Activated T-cell treated with anti-CD3 and anti-CD28 coated beads, Interleukin-2, amount 50 U/mL, for 4 hours (primary cell): ENCODE measurements around the gene SHFL. TPM values are rescaled to one million over a fixed set of nuclear protein-coding genes. Genes with fewer than 3 reads are reported as not detected.

Experiments
- ATAC-seq, 2 donors: fragments of 200-7000 bp; cut with Tn5 transposase; one replicate each; pipeline ENCODE4 v1.10.0; 2021
- DNase-seq: peaks from one replicate; pipeline ENCODE4 v3.0.0-alpha.2; 2020
- H3K27me3 Mint-ChIP-seq: one replicate; pipeline ENCODE4 v1.8.0; 2021; ENCODE audit warnings: low read depth, mixed read lengths
- H3K36me3 Mint-ChIP-seq: one replicate; pipeline ENCODE4 v1.8.0; 2022; ENCODE audit warnings: mixed read lengths; ENCODE audit not compliant: insufficient read depth
- H3K4me1 Mint-ChIP-seq: one replicate; pipeline ENCODE4 v1.8.0; 2021; ENCODE audit warnings: low read depth, mixed read lengths
- H3K4me3 Mint-ChIP-seq: one replicate; pipeline ENCODE4 v1.8.0; 2021; ENCODE audit warnings: mild to moderate bottlenecking, moderate library complexity, mixed read lengths
- H3K9me3 Mint-ChIP-seq: one replicate; pipeline ENCODE4 v1.8.0; 2021; ENCODE audit warnings: mixed read lengths
- total RNA-seq, 3 donors: library from RNA; stranded (reverse); gene quantifications; one replicate each; pipeline ENCODE4 v1.2.1, GENCODE V29; 2021

The SHFL gene
- total RNA-seq, 3 donors from 2014 or later: 20.1 to 26.8 (median 26.2) TPM

GRCh38 chr19:10109528-10109927, 23.4 kb downstream of the SHFL start:
- peaks cover 65% of the 10 kb centered on the region for H3K4me1 Mint-ChIP-seq
- H3K4me3 Mint-ChIP-seq: peak overlapping the region; percentile 54
- H3K27me3 Mint-ChIP-seq: no peaks in the 10 kb centered on the region
- ATAC-seq (no peak), DNase-seq (no peak)
- H3K36me3 Mint-ChIP-seq: peaks cover 34% of the 10 kb centered on the region
- H3K9me3 Mint-ChIP-seq: no peaks in the 10 kb centered on the region

- DNase-seq (no peak), ATAC-seq (no peak)
- peaks cover 59% of the 10 kb centered on the region for H3K4me1 Mint-ChIP-seq
- peak overlapping the region; percentile 60 for H3K4me3 Mint-ChIP-seq
- H3K36me3 Mint-ChIP-seq: peaks cover 37% of the 10 kb centered on the region
- no peaks in the 10 kb centered on the region for H3K27me3 Mint-ChIP-seq
- H3K9me3 Mint-ChIP-seq: no peaks in the 10 kb centered on the region
Measured at GRCh38 chr19:10110076-10110971, 24.2 kb downstream of the SHFL start.

GRCh38 chr19:10110972-10111317, 24.8 kb downstream of the SHFL start:
- H3K36me3 Mint-ChIP-seq: peaks cover 37% of the 10 kb centered on the region
- peaks cover 54% of the 10 kb centered on the region for H3K4me1 Mint-ChIP-seq
- no peak for DNase-seq
- no peak for ATAC-seq
- no peaks in the 10 kb centered on the region for H3K27me3 Mint-ChIP-seq
- no peaks in the 10 kb centered on the region for H3K9me3 Mint-ChIP-seq
- peak overlapping the region; percentile 60 for H3K4me3 Mint-ChIP-seq

GRCh38 chr19:10111405-10111811, 25.3 kb downstream of the SHFL start, which contains the start of gene P2RY11:
P2RY11 (plus strand) TSS chr19:10111693; CDS start chr19:10111722, 29 bp downstream.
- peak; percentile 22 for DNase-seq
- H3K4me3 Mint-ChIP-seq: peak within 1 kb of the TSS; percentile 64
- peaks cover 57% of the 10 kb centered on the region for H3K4me1 Mint-ChIP-seq
- no peaks in the 10 kb centered on the region for H3K9me3 Mint-ChIP-seq
- no peaks in the 10 kb centered on the region for H3K27me3 Mint-ChIP-seq
- no peak for ATAC-seq
- H3K36me3 Mint-ChIP-seq: peaks cover 41% of the 10 kb centered on the region

- Mint-ChIP-seq H3K27me3 (no peaks in the 10 kb centered on the region), H3K4me1 (peaks cover 57% of the 10 kb centered on the region), H3K36me3 (peaks cover 35% of the 10 kb centered on the region), H3K4me3 (peak overlapping the region; percentile 64), H3K9me3 (no peaks in the 10 kb centered on the region)
- DNase-seq (peak; percentile 45), ATAC-seq (peak; percentile 27 to 47)
Measured at GRCh38 chr19:10112037-10112761, 26.1 kb downstream of the SHFL start.

GRCh38 chr19:10112895-10113591, 26.9 kb downstream of the SHFL start:
- peaks cover 57% of the 10 kb centered on the region for H3K4me1 Mint-ChIP-seq
- H3K4me3 Mint-ChIP-seq: peak overlapping the region; percentile 64
- DNase-seq (peak; percentile 65), ATAC-seq (peak; percentile 41)
- peaks cover 29% of the 10 kb centered on the region for H3K36me3 Mint-ChIP-seq
- no peaks in the 10 kb centered on the region for H3K9me3 Mint-ChIP-seq
- H3K27me3 Mint-ChIP-seq: no peaks in the 10 kb centered on the region

GRCh38 chr19:10113592-10113963, 27.5 kb downstream of the SHFL start:
- Mint-ChIP-seq H3K36me3 (peaks cover 27% of the 10 kb centered on the region), H3K4me1 (peaks cover 57% of the 10 kb centered on the region), H3K27me3 (no peaks in the 10 kb centered on the region), H3K9me3 (no peaks in the 10 kb centered on the region), H3K4me3 (no peak overlapping the region)
- no peak for DNase-seq
- ATAC-seq: peak; percentile 1

- Mint-ChIP-seq H3K9me3 (no peaks in the 10 kb centered on the region), H3K4me1 (peaks cover 61% of the 10 kb centered on the region), H3K4me3 (peak overlapping the region; percentile 19), H3K36me3 (peaks cover 32% of the 10 kb centered on the region), H3K27me3 (no peaks in the 10 kb centered on the region)
- DNase-seq: no peak
- ATAC-seq: no peak
Measured at GRCh38 chr19:10113964-10114650, 28.0 kb downstream of the SHFL start.

- Mint-ChIP-seq H3K4me1 (peaks cover 58% of the 10 kb centered on the region), H3K9me3 (no peaks in the 10 kb centered on the region), H3K27me3 (no peaks in the 10 kb centered on the region), H3K36me3 (peaks cover 26% of the 10 kb centered on the region), H3K4me3 (peak overlapping the region; percentile 19)
- ATAC-seq (no peak), DNase-seq (no peak)
Measured at GRCh38 chr19:10114651-10115391, 28.7 kb downstream of the SHFL start.

- DNase-seq (no peak), ATAC-seq (no peak)
- H3K36me3 Mint-ChIP-seq: peaks cover 25% of the 10 kb centered on the region
- no peaks in the 10 kb centered on the region for H3K9me3 Mint-ChIP-seq
- peaks cover 56% of the 10 kb centered on the region for H3K4me1 Mint-ChIP-seq
- no peak overlapping the region for H3K4me3 Mint-ChIP-seq
- H3K27me3 Mint-ChIP-seq: no peaks in the 10 kb centered on the region
Measured at GRCh38 chr19:10115392-10116084, 29.4 kb downstream of the SHFL start.

- peaks cover 21% of the 10 kb centered on the region for H3K36me3 Mint-ChIP-seq
- no peaks in the 10 kb centered on the region for H3K27me3 Mint-ChIP-seq
- no peak for ATAC-seq
- H3K9me3 Mint-ChIP-seq: no peaks in the 10 kb centered on the region
- no peak for DNase-seq
- H3K4me3 Mint-ChIP-seq: peak overlapping the region; percentile 56
- peaks cover 53% of the 10 kb centered on the region for H3K4me1 Mint-ChIP-seq
Measured at GRCh38 chr19:10116085-10116865, 30.2 kb downstream of the SHFL start.

GRCh38 chr19:10116866-10117616, 30.9 kb downstream of the SHFL start:
- Mint-ChIP-seq H3K4me3 (peak overlapping the region; percentile 46), H3K36me3 (peaks cover 16% of the 10 kb centered on the region), H3K27me3 (no peaks in the 10 kb centered on the region), H3K4me1 (peaks cover 46% of the 10 kb centered on the region), H3K9me3 (no peaks in the 10 kb centered on the region)
- DNase-seq (no peak), ATAC-seq (no peak)
